Ishikawa (cell line): ENCODE results near the gene PATL1.
A peak's percentile ranks its signal among the peaks of the same experiment; 100 is the strongest.

Source experiments
- CEBPB ChIP-seq: IDR thresholded peaks from 2 replicates; pipeline ENCODE4 v1.6.1; 2012
- CREB1 ChIP-seq: IDR thresholded peaks from 2 replicates; pipeline ENCODE4 v1.6.1; 2012; ENCODE audit warnings: low read depth
- EGR1 ChIP-seq: IDR thresholded peaks from 2 replicates; pipeline ENCODE4 v1.6.1; 2012
- EP300 ChIP-seq: IDR thresholded peaks from 2 replicates; pipeline ENCODE4 v1.6.1; 2012; ENCODE audit warnings: borderline replicate concordance
- FOXM1 ChIP-seq: IDR thresholded peaks from 2 replicates; pipeline ENCODE4 v1.6.1; 2012; ENCODE audit warnings: low read depth, borderline replicate concordance
- NFIC ChIP-seq: IDR thresholded peaks from 2 replicates; pipeline ENCODE4 v1.6.1; 2012
- RAD21 ChIP-seq: IDR thresholded peaks from 2 replicates; pipeline ENCODE4 v1.6.1; 2012; ENCODE audit warnings: low read depth
- TAF1 ChIP-seq: IDR thresholded peaks from 2 replicates; pipeline ENCODE4 v1.6.1; 2012; ENCODE audit warnings: low read depth, mild to moderate bottlenecking
- TCF12 ChIP-seq: IDR thresholded peaks from 2 replicates; pipeline ENCODE4 v1.6.1; 2012; ENCODE audit warnings: low read depth
- TEAD4 ChIP-seq: IDR thresholded peaks from 2 replicates; pipeline ENCODE4 v1.6.1; 2012
- USF1 ChIP-seq: IDR thresholded peaks from 2 replicates; pipeline ENCODE4 v1.6.1; 2012
- YY1 ChIP-seq: IDR thresholded peaks from 2 replicates; pipeline ENCODE4 v1.6.1; 2012; ENCODE audit warnings: low read depth
- ZBTB7A ChIP-seq: IDR thresholded peaks from 2 replicates; pipeline ENCODE4 v1.6.1; 2012; ENCODE audit warnings: low read depth
- TF ChIP-seq, protein P1 (sequence below): IDR thresholded peaks from 2 replicates; pipeline ENCODE4 v1.6.1; 2012; ENCODE audit warnings: low read depth, mild to moderate bottlenecking
- TF ChIP-seq, protein P2 (sequence below): IDR thresholded peaks from 2 replicates; pipeline ENCODE4 v1.6.1; 2012

PATL1 gene

DNA sequence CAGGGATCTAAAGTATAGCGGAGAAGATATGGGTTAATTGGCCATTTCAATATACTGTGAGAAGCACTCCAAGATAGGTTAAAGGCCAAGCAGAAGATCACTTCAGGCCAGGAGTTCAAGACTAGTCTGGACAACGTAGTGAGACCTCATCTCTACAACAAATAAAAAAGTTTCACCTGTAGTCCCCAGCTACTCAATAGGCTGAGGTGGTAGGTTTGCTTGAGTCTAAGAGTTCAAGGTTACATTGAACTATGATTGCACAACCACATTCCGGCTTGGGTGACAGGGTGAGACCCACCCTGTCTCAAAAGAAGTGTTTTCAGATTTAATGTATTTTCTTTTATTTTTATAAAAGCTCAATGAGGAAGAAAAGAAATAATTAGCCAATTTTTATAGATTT is 25.4 kb downstream of the PATL1 start:
- TF ChIP-seq EGR1 (no peak), CEBPB (peak; percentile 39; the same call in 1 of the 2 replicates), NFIC (no peak), TCF12 (no peak)

GRCh38 chr11:59641156-59641555 is 27.7 kb downstream of the PATL1 start:
- TF ChIP-seq CREB1 = no peak
- TF ChIP-seq, protein P1, sequence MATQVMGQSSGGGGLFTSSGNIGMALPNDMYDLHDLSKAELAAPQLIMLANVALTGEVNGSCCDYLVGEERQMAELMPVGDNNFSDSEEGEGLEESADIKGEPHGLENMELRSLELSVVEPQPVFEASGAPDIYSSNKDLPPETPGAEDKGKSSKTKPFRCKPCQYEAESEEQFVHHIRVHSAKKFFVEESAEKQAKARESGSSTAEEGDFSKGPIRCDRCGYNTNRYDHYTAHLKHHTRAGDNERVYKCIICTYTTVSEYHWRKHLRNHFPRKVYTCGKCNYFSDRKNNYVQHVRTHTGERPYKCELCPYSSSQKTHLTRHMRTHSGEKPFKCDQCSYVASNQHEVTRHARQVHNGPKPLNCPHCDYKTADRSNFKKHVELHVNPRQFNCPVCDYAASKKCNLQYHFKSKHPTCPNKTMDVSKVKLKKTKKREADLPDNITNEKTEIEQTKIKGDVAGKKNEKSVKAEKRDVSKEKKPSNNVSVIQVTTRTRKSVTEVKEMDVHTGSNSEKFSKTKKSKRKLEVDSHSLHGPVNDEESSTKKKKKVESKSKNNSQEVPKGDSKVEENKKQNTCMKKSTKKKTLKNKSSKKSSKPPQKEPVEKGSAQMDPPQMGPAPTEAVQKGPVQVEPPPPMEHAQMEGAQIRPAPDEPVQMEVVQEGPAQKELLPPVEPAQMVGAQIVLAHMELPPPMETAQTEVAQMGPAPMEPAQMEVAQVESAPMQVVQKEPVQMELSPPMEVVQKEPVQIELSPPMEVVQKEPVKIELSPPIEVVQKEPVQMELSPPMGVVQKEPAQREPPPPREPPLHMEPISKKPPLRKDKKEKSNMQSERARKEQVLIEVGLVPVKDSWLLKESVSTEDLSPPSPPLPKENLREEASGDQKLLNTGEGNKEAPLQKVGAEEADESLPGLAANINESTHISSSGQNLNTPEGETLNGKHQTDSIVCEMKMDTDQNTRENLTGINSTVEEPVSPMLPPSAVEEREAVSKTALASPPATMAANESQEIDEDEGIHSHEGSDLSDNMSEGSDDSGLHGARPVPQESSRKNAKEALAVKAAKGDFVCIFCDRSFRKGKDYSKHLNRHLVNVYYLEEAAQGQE = no peak
- TF ChIP-seq CEBPB = no peak
- no peak for TF ChIP-seq TCF12
- no peak for TF ChIP-seq EP300
- no peak for TF ChIP-seq FOXM1
- TF ChIP-seq NFIC = no peak
- TF ChIP-seq USF1 = no peak
- no peak for TF ChIP-seq YY1
- no peak for TF ChIP-seq EGR1
- TF ChIP-seq RAD21 = no peak
- TF ChIP-seq ZBTB7A = no peak
- TF ChIP-seq TEAD4 = no peak
- TF ChIP-seq, protein P2, sequence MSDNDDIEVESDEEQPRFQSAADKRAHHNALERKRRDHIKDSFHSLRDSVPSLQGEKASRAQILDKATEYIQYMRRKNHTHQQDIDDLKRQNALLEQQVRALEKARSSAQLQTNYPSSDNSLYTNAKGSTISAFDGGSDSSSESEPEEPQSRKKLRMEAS = no peak
- TF ChIP-seq TAF1 = no peak

- TF ChIP-seq RAD21 = no peak
- TF ChIP-seq YY1 = no peak
- no peak for TF ChIP-seq CEBPB
- TF ChIP-seq EP300 = no peak
- no peak for TF ChIP-seq TEAD4
- no peak for TF ChIP-seq USF1
- no peak for TF ChIP-seq ZBTB7A
- TF ChIP-seq, protein P1 = no peak
- no peak for TF ChIP-seq FOXM1
- TF ChIP-seq EGR1 = no peak
- TF ChIP-seq TCF12 = no peak
Measured at GRCh38 chr11:59630493-59630892, 38.3 kb downstream of the PATL1 start.

GRCh38 chr11:59629996-59630395 is 38.8 kb downstream of the PATL1 start:
- TF ChIP-seq USF1 = no peak
- TF ChIP-seq, protein P2 = no peak
- no peak for TF ChIP-seq CEBPB
- no peak for TF ChIP-seq YY1
- TF ChIP-seq TCF12 = no peak
- TF ChIP-seq ZBTB7A = no peak

DNA sequence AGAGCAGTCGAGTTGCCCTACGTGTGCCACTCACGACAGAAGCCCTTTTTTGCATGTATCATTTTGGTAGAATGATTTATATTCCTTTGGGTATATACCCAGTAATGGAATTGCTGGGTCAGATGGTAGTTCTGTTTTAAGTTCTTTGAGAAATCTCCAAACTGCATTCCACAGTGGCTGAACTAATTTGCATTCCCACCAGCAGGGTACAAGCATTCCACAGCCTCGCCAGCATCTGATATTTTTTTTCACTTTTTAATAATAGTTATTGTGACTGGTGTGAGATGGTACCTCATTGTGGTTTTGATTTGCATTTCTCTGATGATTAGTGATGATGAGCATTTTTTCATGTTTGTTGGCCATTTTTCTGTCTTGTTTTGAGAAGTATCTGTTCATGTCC is 41.9 kb downstream of the PATL1 start:
- 0 out of 2 replicates have a peak, but pooled peaks have one; percentile 14 for TF ChIP-seq TEAD4

GRCh38 chr11:59625703-59626102 is 43.1 kb downstream of the PATL1 start:
- TF ChIP-seq, protein P1 = no peak
- TF ChIP-seq TCF12 (no peak), CEBPB (no peak), ZBTB7A (no peak), NFIC (no peak), EP300 (no peak), EGR1 (no peak), TAF1 (no peak), FOXM1 (no peak), CREB1 (no peak), RAD21 (no peak), USF1 (no peak), TEAD4 (no peak), YY1 (no peak)
- TF ChIP-seq, protein P2 = no peak
